GM10248 (cell line): ENCODE data around the gene DYRK1B.
"Not testable (repeated sequence)": the region's sequence is repeated elsewhere in the genome, so short reads cannot be mapped to it uniquely, and the experiment has no call there.

ENCODE experiments used
- CTCF ChIA-PET: fragments of 300-600 bp; sonication (Branson Sonifier 250); formaldehyde crosslinking; extraction: SDS; loops from one replicate; lab custom pipeline; 2021; ENCODE audit warnings: antibody characterized with exemption; lab: Yijun Ruan, JAX
- POLR2A ChIA-PET: fragments of 350-650 bp; sonication (Branson Sonifier 250); formaldehyde crosslinking; extraction: SDS; loops from one replicate; lab custom pipeline; 2020; ENCODE audit warnings: antibody characterized with exemption; lab: Yijun Ruan, JAX
- DNase-seq: peaks from one replicate; pipeline ENCODE4 v3.0.0; 2012; ENCODE audit errors: extremely low spot score
- TF ChIP-seq, protein P1 (sequence below): IDR thresholded peaks from 2 replicates; pipeline ENCODE4 v1.5.1; 2012; ENCODE audit warnings: mild to moderate bottlenecking, low read depth; ENCODE audit errors: extremely low read depth, missing control alignments, control extremely low read depth

DYRK1B gene

DNA sequence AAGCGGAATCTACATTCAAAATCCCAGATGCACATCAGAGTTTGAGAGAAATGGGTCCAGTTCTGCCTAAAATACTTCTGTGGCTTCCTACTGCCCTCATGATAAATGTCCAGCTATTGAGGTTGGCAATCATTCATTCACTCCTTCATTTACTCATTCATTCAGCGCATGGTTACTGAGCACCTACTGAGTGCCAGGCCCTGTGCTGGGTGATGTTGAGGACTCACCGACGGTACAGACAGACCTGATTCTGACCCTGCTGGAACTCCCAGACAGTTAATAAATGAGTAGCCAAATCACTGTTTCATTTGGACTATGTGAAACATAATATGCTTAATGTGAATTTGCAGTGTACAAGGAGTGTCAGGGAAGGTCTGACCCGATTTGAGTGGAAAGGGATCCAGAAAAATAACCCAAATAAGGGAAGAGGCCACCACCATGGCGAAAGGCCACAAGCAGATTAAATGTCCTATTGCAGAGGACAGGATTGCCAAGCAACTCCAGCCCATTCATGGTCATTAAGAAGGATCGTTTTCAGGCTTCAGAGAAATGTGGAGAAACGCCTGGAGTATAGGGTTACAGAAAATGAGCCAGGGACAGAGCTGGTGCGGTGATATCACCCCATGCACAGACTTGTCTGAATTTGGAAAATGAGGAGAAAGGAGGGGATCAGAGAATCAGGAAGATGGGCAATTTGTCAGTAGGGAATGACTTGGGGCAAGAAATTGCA lies 20.5 kb downstream of the DYRK1B start:
- ChIA-PET CTCF (interaction anchor here (1.1 to 1.7 kb wide), 5 partner anchors 10 to 29 kb away, joined by 3 to 5 read pairs (median 4); partner anchors contain the start of gene DYRK1B), POLR2A (no interaction called here)
- TF ChIP-seq, protein P1, sequence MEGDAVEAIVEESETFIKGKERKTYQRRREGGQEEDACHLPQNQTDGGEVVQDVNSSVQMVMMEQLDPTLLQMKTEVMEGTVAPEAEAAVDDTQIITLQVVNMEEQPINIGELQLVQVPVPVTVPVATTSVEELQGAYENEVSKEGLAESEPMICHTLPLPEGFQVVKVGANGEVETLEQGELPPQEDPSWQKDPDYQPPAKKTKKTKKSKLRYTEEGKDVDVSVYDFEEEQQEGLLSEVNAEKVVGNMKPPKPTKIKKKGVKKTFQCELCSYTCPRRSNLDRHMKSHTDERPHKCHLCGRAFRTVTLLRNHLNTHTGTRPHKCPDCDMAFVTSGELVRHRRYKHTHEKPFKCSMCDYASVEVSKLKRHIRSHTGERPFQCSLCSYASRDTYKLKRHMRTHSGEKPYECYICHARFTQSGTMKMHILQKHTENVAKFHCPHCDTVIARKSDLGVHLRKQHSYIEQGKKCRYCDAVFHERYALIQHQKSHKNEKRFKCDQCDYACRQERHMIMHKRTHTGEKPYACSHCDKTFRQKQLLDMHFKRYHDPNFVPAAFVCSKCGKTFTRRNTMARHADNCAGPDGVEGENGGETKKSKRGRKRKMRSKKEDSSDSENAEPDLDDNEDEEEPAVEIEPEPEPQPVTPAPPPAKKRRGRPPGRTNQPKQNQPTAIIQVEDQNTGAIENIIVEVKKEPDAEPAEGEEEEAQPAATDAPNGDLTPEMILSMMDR = no peak
- no peak for DNase-seq

DNA sequence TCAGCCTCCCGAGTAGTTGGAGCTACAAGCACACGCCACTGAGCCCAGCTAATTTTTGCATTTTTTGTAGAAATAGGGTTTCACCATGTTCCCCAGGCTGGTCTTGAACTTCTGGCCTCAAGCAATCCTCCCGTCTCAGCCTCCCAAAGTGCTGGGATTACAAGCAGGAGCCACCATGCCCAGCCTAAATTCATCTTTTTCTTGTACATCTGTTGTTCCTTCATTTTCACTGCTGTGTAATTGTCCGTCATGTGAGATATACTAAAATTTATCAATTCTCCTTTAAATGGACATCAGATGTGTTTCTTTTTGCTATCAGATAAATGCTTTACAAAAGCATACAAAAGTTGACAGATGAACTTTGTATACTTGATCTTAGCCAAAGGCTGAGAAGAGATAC lies 22.9 kb downstream of the DYRK1B start:
- TF ChIP-seq, protein P1 = no peak
- ChIA-PET POLR2A (interaction anchor here (0.7 kb wide), 1 partner anchor 347 kb away, joined by 4 read pairs; no protein-coding TSS in a partner anchor), CTCF (interaction anchor here (1.1 kb wide), 1 partner anchor 18 kb away, joined by 4 read pairs; no protein-coding TSS in a partner anchor)
- no peak for DNase-seq

DNA sequence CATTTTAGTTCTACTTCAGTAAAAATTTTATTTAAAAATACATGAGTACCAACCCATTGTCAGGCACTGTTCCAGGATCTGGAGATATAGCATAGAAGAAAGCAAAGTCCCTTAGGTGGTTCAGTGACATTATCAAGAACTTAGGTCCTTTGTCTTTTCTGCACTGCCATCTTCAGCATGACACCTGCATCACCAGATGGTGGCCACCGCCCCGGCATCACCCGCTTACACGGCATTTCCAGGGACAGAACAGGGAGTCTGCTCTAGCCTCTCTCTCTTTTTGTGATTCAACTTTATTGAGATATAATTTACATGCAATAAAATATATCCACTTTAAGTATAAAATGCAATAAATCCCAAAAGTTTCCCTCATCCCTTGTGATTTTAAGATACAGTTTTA lies 23.5 kb downstream of the DYRK1B start:
- ChIA-PET POLR2A (no interaction called here), CTCF (interaction anchor here (1.1 kb wide), 1 partner anchor 18 kb away, joined by 4 read pairs; no protein-coding TSS in a partner anchor)
- no peak for DNase-seq
- TF ChIP-seq, protein P1 = no peak

DNA sequence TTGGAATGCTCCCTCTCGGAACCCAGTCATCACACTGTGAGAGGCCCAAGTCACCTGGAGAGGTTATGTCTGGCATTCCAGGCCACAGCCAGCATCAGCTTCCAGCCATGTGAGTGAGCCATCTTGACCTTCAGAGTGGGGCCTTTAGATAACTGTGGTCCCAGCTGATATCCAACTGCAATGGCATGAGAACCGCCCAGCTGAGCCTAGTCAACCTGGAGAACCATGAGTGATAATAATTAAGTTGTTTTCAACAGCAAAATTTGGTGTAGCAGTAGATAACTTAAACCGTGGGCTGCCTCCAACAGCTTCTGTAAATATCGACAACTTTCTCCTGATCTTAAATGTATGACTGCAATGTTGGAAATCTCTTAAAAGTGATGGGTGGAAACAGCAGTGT lies 24.6 kb downstream of the DYRK1B start:
- CTCF ChIA-PET = interaction anchor here (1.3 to 2.0 kb wide), 5 partner anchors 9 to 34 kb away, joined by 4 to 10 read pairs (median 6); no protein-coding TSS in a partner anchor

DNA sequence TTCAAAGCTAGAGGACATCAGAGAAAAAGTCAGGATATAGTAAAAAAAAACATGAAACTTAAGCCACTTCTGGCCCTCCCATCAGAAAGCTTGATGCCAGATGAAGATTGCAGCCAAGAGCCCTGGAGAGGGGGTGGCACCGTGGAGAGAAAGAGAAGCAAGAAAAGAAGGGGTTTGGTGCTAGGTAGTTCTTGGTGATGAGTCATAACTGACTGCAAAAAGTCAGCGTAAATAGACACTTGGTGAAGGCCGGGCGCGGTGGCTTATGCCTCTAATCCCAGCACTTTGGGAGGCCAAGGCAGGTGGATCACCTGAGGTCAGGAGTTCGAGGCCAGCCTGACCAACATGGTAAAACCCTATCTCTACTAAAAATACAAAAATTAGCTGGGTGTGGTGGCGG lies 25.3 kb downstream of the DYRK1B start:
- POLR2A ChIA-PET, DNase-seq: not testable (repeated sequence)
- CTCF ChIA-PET = interaction anchor here (1.3 to 2.0 kb wide), 5 partner anchors 10 to 35 kb away, joined by 4 to 10 read pairs (median 6); no protein-coding TSS in a partner anchor

More for the DNA sequence above, 24.6 kb downstream of the DYRK1B start:
- no peak for DNase-seq
- TF ChIP-seq, protein P1 = no peak
- POLR2A ChIA-PET = no interaction called here

DNA sequence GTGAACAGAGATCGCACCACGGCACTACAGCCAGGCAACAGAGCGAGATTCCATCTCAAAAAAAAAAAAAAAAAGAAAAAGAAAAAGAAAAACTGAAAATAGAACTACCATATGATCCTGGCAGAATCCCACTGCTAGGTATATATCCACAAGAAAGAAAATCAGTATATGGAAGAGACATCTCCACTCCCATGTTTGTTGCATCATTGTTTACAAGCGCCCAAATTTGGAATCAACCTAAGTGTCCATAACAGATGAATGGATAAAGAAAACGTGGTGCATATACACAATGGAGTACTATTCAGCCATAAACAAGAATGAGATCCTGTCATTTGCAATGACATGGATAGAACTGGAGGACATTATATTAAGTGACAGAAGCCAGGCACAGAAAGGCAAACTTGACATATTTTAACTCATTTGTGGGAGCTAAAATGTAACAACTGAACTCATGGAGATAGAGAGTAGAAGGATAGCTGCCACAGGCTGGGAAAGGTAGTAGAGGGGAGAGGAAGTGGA lies 26.1 kb downstream of the DYRK1B start:
- POLR2A ChIA-PET = no interaction called here

More for the DNA sequence above, 26.1 kb downstream of the DYRK1B start:
- no peak for DNase-seq
- CTCF ChIA-PET = interaction anchor here (1.5 to 3.0 kb wide), 5 partner anchors 10 to 36 kb away, joined by 4 to 11 read pairs (median 9); no protein-coding TSS in a partner anchor
- TF ChIP-seq, protein P1 = no peak
